ENCODE measurements around the gene ZC3H18. TPM values are rescaled to one million over a fixed set of nuclear protein-coding genes. Genes with fewer than 3 reads are reported as not detected.

Gene ZC3H18
- polyA plus RNA-seq, 1 experiment = 11.2 TPM

DNA sequence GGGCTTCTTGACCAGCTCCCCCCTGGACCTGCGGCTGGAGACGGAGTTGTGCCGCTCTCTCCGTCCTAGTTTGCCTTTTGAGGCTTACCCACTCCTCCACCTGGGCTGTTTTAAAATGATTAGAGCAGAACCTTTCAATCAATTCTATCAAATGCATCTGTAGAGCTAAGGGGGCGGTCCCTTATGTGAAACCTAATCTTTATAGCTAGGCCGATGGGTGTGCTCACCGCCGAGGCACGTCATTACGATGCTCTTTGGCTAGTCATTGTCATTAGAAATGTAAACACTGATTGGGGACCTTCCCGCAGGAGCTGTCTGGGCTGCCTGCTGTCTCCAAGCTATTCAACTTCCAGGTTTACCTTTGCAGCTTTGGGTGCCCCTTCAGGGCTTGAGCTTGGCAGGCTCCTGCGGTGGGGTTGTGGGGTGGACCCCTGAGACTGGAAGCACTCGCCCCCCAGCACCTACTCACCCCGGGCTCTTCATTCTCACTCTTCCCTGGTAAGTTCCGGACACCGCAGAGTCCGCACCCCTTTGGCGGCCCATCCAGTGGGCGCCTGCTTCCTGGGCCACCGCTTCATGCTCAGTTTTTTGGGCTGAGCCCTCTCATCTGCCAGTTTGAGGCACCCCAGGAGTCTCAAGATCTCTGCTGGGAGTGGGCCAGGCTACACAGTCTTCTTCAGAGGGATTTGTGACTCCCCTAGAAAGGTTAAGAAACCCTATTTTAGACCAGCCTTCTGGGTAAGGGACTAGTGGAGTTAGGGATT, 47.2 kb downstream of the ZC3H18 start:
- H3K4me3 ChIP-seq (ENCODE audit: low read depth, low read length) = no peak overlapping the region
- POLR2A ChIA-PET = no interaction called here
- no peaks in the 10 kb centered on the region for H3K27me3 ChIP-seq (ENCODE audit: control insufficient read depth, insufficient read depth, low read length)
- peaks cover 11% of the 10 kb centered on the region for H3K36me3 ChIP-seq (ENCODE audit: control insufficient read depth, insufficient read depth, low read length)
- DNase-seq (ENCODE audit: low read depth) = no peak
- TF ChIP-seq, protein P1, sequence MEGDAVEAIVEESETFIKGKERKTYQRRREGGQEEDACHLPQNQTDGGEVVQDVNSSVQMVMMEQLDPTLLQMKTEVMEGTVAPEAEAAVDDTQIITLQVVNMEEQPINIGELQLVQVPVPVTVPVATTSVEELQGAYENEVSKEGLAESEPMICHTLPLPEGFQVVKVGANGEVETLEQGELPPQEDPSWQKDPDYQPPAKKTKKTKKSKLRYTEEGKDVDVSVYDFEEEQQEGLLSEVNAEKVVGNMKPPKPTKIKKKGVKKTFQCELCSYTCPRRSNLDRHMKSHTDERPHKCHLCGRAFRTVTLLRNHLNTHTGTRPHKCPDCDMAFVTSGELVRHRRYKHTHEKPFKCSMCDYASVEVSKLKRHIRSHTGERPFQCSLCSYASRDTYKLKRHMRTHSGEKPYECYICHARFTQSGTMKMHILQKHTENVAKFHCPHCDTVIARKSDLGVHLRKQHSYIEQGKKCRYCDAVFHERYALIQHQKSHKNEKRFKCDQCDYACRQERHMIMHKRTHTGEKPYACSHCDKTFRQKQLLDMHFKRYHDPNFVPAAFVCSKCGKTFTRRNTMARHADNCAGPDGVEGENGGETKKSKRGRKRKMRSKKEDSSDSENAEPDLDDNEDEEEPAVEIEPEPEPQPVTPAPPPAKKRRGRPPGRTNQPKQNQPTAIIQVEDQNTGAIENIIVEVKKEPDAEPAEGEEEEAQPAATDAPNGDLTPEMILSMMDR (IDR thresholded peaks at IDR 0.05; ENCODE audit: insufficient read depth, low read depth, low read length) = no peak
- CTCF ChIA-PET = interaction anchor here (1.1 to 1.5 kb wide), 2 partner anchors 9 to 46 kb away, joined by 3 to 4 read pairs; no protein-coding TSS in a partner anchor

DNA sequence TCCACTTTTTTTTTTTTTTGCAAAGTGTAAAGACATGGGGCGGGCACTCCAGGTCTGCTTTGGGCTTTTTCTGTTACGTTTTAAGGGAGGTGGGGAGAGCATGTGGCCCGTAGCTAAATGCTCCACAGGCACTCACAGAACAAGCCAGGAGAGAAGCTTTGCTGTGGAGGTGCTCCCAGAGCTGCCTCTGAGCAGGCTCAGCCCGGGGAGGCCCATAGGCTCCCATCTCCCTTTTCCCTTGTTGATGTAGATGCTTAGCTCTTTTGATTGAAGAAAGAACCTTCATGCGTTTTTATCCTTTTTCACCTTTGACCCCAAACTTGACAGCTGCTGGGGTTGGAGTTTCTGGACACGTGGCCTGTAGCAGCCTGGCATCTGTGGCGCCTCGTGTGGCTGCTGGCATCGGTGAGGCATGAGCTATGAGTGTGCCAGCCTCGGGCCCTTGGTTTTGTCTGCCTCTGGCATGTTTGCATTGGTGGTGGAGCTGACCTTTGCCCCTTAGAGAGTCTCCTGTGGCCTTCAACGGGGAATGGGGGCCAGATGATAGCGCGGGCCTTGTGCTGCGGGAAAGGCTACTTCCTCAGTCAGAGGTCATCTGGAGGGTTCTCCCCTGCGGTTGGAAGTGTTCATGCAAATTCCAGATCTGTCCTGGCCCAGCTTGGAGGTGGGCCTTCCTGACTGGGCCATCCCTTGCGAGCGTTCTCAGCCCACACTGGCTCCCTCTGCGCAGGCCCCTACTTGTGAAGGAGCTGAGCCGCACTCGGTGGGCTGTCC, 48.2 kb downstream of the ZC3H18 start:
- no peaks in the 10 kb centered on the region for H3K27me3 ChIP-seq (ENCODE audit: control insufficient read depth, insufficient read depth, low read length)
- DNase-seq (ENCODE audit: low read depth) = no peak
- TF ChIP-seq, protein P1 (IDR thresholded peaks at IDR 0.05; ENCODE audit: insufficient read depth, low read depth, low read length) = no peak
- POLR2A ChIA-PET = no interaction called here
- CTCF ChIA-PET = interaction anchor here (0.8 kb wide), 1 partner anchor 22 kb away, joined by 3 read pairs; no protein-coding TSS in a partner anchor
- H3K36me3 ChIP-seq (ENCODE audit: control insufficient read depth, insufficient read depth, low read length) = peaks cover 16% of the 10 kb centered on the region
- no peak overlapping the region for H3K4me3 ChIP-seq (ENCODE audit: low read depth, low read length)

DNA sequence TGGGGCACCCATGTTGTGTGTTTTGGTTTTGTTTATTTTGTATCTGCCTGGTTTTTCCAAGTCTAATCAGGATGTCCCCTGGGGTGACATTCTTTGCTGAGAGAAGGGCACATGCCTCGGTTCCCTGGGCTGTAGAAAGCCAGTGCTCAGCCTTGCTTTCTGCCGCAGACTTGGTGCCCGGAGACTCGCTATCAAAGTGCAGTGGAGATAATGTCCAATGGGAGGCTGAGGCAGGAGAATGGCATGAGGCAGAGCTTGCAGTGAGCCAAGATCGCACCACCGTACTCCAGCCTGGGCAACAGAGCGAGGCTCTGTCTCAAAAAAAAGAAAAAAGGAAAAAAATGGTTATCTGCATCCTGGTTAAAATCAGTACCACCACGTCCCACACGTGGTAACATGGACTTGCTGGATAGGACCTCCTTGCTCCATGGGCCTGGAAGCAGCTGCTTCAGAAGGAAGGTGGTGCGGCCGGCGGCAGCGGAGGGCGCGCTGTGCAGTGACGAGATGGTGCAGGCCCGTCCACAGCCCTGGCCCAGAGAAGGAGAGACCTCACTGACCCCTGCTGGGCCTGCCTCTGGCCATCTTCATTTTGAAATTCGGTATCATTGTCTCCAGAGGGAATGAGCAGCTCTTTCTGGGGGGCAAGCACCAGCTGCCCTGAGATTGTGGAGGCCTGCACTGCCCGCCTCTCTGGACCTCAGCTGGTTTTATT, 48.9 kb downstream of the ZC3H18 start:
- DNase-seq (ENCODE audit: low read depth) = no peak
- Histone ChIP-seq H3K27me3 (ENCODE audit: control insufficient read depth, insufficient read depth, low read length) (no peaks in the 10 kb centered on the region), H3K36me3 (ENCODE audit: control insufficient read depth, insufficient read depth, low read length) (peaks cover 21% of the 10 kb centered on the region), H3K4me3 (ENCODE audit: low read depth, low read length) (no peak overlapping the region)
- POLR2A ChIA-PET = no interaction called here
- CTCF ChIA-PET = interaction anchor here (0.8 to 1.6 kb wide), 2 partner anchors 16 to 23 kb away, joined by 3 to 5 read pairs; no protein-coding TSS in a partner anchor
- TF ChIP-seq, protein P1 (IDR thresholded peaks at IDR 0.05; ENCODE audit: insufficient read depth, low read depth, low read length) = no peak

DNA sequence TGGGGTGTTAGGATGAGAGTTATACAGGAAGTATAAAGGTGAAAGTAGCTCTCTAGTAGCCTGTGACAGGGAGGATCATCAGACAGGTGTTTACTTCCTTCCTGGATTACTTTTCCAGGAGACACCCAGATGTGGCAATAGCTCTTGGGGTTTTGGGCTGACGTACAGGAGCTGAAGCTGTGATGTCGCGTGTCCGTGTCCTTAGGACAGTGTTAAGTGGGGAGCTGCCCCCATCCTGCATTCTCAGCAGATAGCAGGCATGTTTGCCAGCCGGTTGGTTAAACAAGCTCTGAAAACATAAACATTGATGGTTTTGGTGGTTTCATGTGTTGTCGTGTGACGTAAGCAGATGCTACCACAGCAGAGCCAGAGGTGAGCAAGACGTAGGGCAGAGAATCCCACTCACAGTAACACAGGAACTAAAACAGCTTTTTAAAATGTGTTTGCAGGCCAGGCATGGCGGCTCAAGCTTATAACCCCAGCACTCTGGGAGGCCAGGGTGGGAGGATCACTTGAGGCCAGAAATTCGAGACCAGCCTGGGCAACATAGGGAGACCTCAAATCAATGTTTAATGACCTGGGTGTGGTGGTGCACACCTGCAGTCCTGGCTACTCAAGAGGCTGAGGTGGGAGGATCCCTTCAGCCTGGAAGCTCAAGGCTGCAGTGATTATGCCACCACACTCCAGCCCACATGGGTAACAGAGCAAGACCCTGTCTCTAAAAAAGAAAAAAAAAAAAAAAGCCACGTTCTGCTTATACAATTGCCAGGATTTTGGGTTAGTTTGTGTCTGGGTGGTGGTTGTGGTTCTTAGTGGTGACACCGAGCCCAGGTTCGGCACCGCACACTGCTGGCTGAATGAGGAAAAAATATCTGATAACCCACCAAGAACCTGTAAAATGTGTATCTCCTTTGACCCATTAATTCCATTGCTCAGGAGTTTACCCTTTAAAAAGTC, 49.9 kb downstream of the ZC3H18 start:
- no peak for DNase-seq (ENCODE audit: low read depth)
- TF ChIP-seq, protein P1 (IDR thresholded peaks at IDR 0.05; ENCODE audit: insufficient read depth, low read depth, low read length) = no peak
- Histone ChIP-seq H3K4me3 (ENCODE audit: low read depth, low read length) (no peak overlapping the region), H3K27me3 (ENCODE audit: control insufficient read depth, insufficient read depth, low read length) (no peaks in the 10 kb centered on the region), H3K36me3 (ENCODE audit: control insufficient read depth, insufficient read depth, low read length) (peaks cover 31% of the 10 kb centered on the region)
- CTCF ChIA-PET = interaction anchor here (0.7 to 1.6 kb wide), 4 partner anchors 17 to 1141 kb away, joined by 3 to 5 read pairs (median 3); no protein-coding TSS in a partner anchor
- POLR2A ChIA-PET = no interaction called here

Data from BJ (cell line).